Kidney (tissue), 14 donors: Measurements from ENCODE around the gene LRRD1. TPM values are rescaled to one million over a fixed set of nuclear protein-coding genes. Genes with fewer than 3 reads are reported as not detected.

Experiments used
- DNase-seq, 5 donors: peaks; one replicate each; pipeline ENCODE4 v3.0.0-alpha.2; 2013 to 2020
- FAIRE-seq: peaks from 2 replicates; lab custom pipeline; 2012; peaks lifted over from hg19 to GRCh38; lab: Jason Lieb, UNC
- H3K27ac ChIP-seq, 2 donors: one replicate each; pipeline ENCODE4 v1.7.0; 2013; ENCODE audit warnings: low read depth in 2 of 2, low read length in 2 of 2, inconsistent platforms in 1 of 2
- H3K27me3 ChIP-seq: one replicate; pipeline ENCODE4 v1.7.1; 2013; ENCODE audit warnings: low read length, inconsistent platforms; ENCODE audit not compliant: control insufficient read depth, insufficient read depth
- H3K36me3 ChIP-seq, 3 donors: one replicate each; pipeline versions ENCODE4 v1.7.0 to v1.7.1; 2013; ENCODE audit warnings: low read length in 3 of 3, control low read depth in 1 of 3, inconsistent platforms in 1 of 3; ENCODE audit not compliant: insufficient read depth in 3 of 3, control insufficient read depth in 2 of 3
- H3K4me1 ChIP-seq, 3 donors: one replicate each; pipeline versions ENCODE4 v1.7.0 to v1.7.1; 2013; ENCODE audit warnings: low read length in 3 of 3, inconsistent platforms in 1 of 3, low read depth in 1 of 3; ENCODE audit not compliant: control insufficient read depth in 2 of 3, insufficient read depth in 2 of 3
- H3K4me3 ChIP-seq, 3 donors: one replicate each; pipeline versions ENCODE4 v1.7.0 to v1.8.1; 2013; ENCODE audit warnings: low read length in 3 of 3, control low read depth in 1 of 3, inconsistent platforms in 1 of 3
- H3K9ac ChIP-seq, 3 donors: one replicate each; pipeline versions ENCODE4 v1.7.0 to v1.7.1; 2013; ENCODE audit warnings: low read length in 3 of 3, control low read depth in 1 of 3, inconsistent platforms in 1 of 3
- H3K9me3 ChIP-seq, 3 donors: one replicate each; pipeline versions ENCODE4 v1.7.0 to v1.7.1; 2013; ENCODE audit warnings: low read length in 3 of 3, control low read depth in 1 of 3, inconsistent platforms in 1 of 3; ENCODE audit not compliant: control insufficient read depth in 2 of 3, insufficient read depth in 1 of 3
- CTCF ChIP-seq: IDR thresholded peaks from 3 replicates; pipeline ENCODE4 v1.5.1; 2012; ENCODE audit warnings: mild to moderate bottlenecking, moderate library complexity, borderline replicate concordance; ENCODE audit not compliant: insufficient read depth; ENCODE audit errors: extremely low read depth
- intact Hi-C: fragments of 100-400 bp; cut with DNase I; formaldehyde crosslinking; loops from one replicate; pipeline ENCODE4 v1.11.1; 2022
- polyA plus RNA-seq: library from polyadenylated mRNA; stranded (reverse); fragments of 350-450 nt; fragmentation: Illumina TruSeq; extraction: RNeasy Lipid Tissue Mini Kit (QIAGEN cat#74804); gene quantifications from one replicate; pipeline ENCODE4 v1.2.3, GENCODE V29; 2014; ENCODE audit warnings: low read depth, low replicate concordance; ENCODE audit not compliant: insufficient read depth
- total RNA-seq: library from RNA; stranded (reverse); fragmentation: NEBNext Ultra II Directional; extraction: Animal tissue kit (Norgen Biotek cat#: 25700); gene quantifications from one replicate; pipeline ENCODE4 v1.2.1, GENCODE V29; 2021
- donor health status: control.
- donor health status: control.
- donor health status: control.
- donor health status: control.
- donor health status: control.
- donor health status: DM: yes; HTN: yes; CAD: no.
- donor health status: Normal renal cell carcinoma (clear cell type).

The LRRD1 gene
- total and polyA plus RNA-seq, 2 donors from 2014 or later = 0.25 TPM; not detected in 1

GRCh38 chr7:92156990-92157389 lies 22.0 kb downstream of the LRRD1 start:
- Histone ChIP-seq H3K36me3 (no peaks in the 10 kb centered on the region), H3K27ac (no peak overlapping the region), H3K27me3 (no peaks in the 10 kb centered on the region), H3K9me3 (no peaks in the 10 kb centered on the region), H3K4me1 (no peaks in the 10 kb centered on the region), H3K9ac (no peak overlapping the region), H3K4me3 (no peak overlapping the region)
- no peak for DNase-seq
- no peak for TF ChIP-seq CTCF
- FAIRE-seq = no peak
- intact Hi-C loops = no loop called here

GRCh38 chr7:92155108-92155739 lies 23.7 kb downstream of the LRRD1 start:
- H3K36me3 ChIP-seq = no peaks in the 10 kb centered on the region
- H3K4me3 ChIP-seq = no peak overlapping the region
- no peak overlapping the region for H3K27ac ChIP-seq
- DNase-seq = no peak
- H3K4me1 ChIP-seq = no peaks in the 10 kb centered on the region
- intact Hi-C loops = no loop called here
- FAIRE-seq = no peak
- no peak overlapping the region for H3K9ac ChIP-seq
- no peak for TF ChIP-seq CTCF
- H3K27me3 ChIP-seq = no peaks in the 10 kb centered on the region
- no peaks in the 10 kb centered on the region for H3K9me3 ChIP-seq

- H3K4me1 ChIP-seq = no peaks in the 10 kb centered on the region
- H3K27ac ChIP-seq = no peak overlapping the region
- FAIRE-seq (no peak), DNase-seq (peak in 1 of 5 donors; percentile 21)
- H3K27me3 ChIP-seq = no peaks in the 10 kb centered on the region
- no peaks in the 10 kb centered on the region for H3K36me3 ChIP-seq
- H3K9ac ChIP-seq = no peak overlapping the region
- no peak for TF ChIP-seq CTCF
- no peak overlapping the region for H3K4me3 ChIP-seq
- intact Hi-C loops = no loop called here
- H3K9me3 ChIP-seq = no peaks in the 10 kb centered on the region
Measured at GRCh38 chr7:92150450-92151017, 28.4 kb downstream of the LRRD1 start.
